ENCODE results near the gene RNF144B. TPM values are rescaled to one million over a fixed set of nuclear protein-coding genes. Genes with fewer than 3 reads are reported as not detected.

RNF144B gene
- total RNA-seq, 4 donors from 2014 or later = 67.3 to 143 (median 114) TPM

DNA sequence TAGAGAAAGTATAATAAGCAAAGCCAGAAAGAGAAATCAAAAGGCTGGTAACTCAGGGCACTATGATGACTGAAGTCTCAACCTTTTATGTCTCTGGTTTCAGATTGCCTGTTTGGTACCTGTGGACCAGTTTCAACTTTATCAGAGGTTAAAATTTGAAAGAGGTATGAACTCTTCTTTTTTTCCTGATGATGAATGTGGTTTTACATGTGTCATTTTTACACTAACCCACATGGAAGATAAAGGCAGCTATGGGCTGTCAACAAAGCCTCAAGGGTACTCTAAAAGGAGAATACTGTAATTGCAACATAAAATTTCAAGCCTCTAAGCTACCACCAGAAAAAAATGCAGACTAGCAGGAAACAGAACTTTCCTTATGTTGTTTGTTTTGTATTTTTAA is 52.4 kb downstream of the RNF144B start:
- H3K36me3 ChIP-seq = no peaks in the 10 kb centered on the region
- H3K27ac ChIP-seq = no peak overlapping the region
- no peaks in the 10 kb centered on the region for H3K9me3 ChIP-seq
- TF ChIP-seq, protein P1, sequence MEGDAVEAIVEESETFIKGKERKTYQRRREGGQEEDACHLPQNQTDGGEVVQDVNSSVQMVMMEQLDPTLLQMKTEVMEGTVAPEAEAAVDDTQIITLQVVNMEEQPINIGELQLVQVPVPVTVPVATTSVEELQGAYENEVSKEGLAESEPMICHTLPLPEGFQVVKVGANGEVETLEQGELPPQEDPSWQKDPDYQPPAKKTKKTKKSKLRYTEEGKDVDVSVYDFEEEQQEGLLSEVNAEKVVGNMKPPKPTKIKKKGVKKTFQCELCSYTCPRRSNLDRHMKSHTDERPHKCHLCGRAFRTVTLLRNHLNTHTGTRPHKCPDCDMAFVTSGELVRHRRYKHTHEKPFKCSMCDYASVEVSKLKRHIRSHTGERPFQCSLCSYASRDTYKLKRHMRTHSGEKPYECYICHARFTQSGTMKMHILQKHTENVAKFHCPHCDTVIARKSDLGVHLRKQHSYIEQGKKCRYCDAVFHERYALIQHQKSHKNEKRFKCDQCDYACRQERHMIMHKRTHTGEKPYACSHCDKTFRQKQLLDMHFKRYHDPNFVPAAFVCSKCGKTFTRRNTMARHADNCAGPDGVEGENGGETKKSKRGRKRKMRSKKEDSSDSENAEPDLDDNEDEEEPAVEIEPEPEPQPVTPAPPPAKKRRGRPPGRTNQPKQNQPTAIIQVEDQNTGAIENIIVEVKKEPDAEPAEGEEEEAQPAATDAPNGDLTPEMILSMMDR (IDR thresholded peaks at IDR 0.05) = no peak
- TF ChIP-seq POLR2A (IDR thresholded peaks at IDR 0.05) = no peak
- intact Hi-C loops (cut with DNase I) = loop anchor here (10.0 kb wide), 1 partner anchor 55 kb away; no protein-coding TSS in a partner anchor
- H3K4me1 ChIP-seq = peaks cover 25 to 39% of the 10 kb centered on the region in 2 donors
- H3K4me3 ChIP-seq (replicated peaks in 1 of 3) = no peak overlapping the region
- H3K27me3 ChIP-seq = no peaks in the 10 kb centered on the region
- DNase-seq = no peak

DNA sequence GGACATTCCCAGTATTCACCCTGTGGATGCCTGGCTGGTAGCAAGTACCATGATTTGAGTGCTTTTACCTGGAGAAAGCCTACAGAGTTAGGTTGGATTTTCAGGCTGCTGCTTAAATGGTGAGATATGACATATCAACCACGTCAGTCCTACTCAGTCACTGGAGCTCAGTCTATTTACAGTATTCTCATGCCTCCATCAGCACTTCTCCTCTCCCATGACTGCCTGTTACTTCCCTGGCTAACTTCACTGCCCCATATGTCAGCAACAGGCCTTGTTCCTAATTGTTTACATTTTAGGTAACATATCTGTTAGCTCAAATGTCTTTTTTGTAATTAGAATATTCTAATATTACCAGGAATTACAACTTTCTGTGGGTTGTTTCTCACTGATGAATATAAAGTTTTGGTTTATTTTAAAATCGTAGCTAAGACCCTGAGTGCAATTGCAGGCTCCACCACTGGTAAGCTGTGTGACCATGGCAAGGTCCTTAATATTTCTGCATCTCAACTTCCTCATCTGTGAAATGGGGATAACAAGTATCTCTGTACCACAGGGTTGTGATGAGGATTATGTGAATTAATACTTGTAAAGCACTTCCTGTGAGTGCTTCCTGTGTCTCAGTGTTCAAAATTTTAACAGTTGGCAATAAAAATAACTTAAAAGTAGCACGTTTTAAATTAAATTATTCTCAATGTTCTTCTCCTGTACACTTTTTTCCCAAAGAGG is 54.3 kb downstream of the RNF144B start:
- intact Hi-C loops (cut with DNase I) = no loop called here
- DNase-seq = no peak
- H3K27me3 ChIP-seq = no peaks in the 10 kb centered on the region

DNA sequence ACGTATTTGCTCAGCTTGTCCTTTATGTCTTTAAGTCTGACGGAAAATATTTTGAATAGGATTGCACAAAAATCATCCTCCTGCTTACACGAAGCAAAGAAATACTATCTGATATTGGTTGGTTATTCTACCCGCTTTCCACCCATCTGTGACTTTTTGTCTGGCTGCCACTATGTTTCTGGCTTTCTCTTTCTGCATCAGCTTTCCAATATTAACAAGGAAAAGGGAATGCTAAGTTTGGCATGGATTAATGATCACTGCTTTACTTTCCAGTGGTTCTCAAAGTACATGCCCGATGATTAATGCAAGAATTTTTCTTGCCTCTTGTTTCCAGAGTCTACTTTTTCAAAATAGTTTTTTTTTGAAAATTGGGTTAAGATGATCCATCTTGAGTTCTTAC is 57.0 kb downstream of the RNF144B start:
- Histone ChIP-seq H3K27me3 (no peaks in the 10 kb centered on the region), H3K27ac (peak overlapping the region; percentile 26 to 63 (median 61)), H3K4me1 (peaks cover 47 to 66% of the 10 kb centered on the region in 2 donors), H3K9me3 (no peaks in the 10 kb centered on the region), H3K4me3 (replicated peaks in 1 of 3) (no peak overlapping the region), H3K36me3 (no peaks in the 10 kb centered on the region)
- 55 to 68% methylated on average over 5 of the region's 5 CpGs for WGBS, 2 donors
- intact Hi-C loops (cut with DNase I) = no loop called here
- DNase-seq = no peak
- TF ChIP-seq POLR2A (IDR thresholded peaks at IDR 0.05) = no peak
- TF ChIP-seq, protein P1 (IDR thresholded peaks at IDR 0.05) = no peak

More for the DNA sequence above, 54.3 kb downstream of the RNF144B start:
- WGBS, 2 donors = 72 to 90% methylated on average over 3 of the region's 3 CpGs
- TF ChIP-seq, protein P1 (IDR thresholded peaks at IDR 0.05) = no peak
- TF ChIP-seq POLR2A (IDR thresholded peaks at IDR 0.05) = no peak
- Histone ChIP-seq H3K4me1 (peaks cover 38 to 49% of the 10 kb centered on the region in 2 donors), H3K27ac (no peak overlapping the region), H3K9me3 (no peaks in the 10 kb centered on the region), H3K4me3 (replicated peaks in 1 of 3) (no peak overlapping the region), H3K36me3 (no peaks in the 10 kb centered on the region)

DNA sequence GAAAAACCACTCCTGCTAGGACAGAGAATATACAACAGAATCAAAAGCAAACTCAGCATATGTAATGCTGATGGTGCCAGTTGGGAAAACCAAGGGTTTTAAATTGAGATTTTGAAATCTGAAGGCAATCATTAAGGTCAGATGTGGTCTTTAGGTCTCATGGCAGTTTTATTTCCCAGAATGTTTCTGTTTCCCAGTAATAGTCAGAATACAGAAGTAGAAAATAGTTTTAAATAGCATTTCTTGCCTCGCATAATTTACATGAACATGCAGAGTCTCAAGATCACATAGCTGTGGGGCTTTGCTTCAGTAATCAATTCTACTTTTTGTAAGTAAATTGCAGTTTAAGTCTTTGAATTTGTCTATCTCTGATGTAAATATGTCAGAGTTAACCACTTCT is 58.1 kb downstream of the RNF144B start:
- DNase-seq = no peak
- TF ChIP-seq POLR2A (IDR thresholded peaks at IDR 0.05) = no peak
- TF ChIP-seq, protein P1 (IDR thresholded peaks at IDR 0.05) = no peak
- Histone ChIP-seq H3K27ac (peak overlapping the region in 2 of 3 donors; percentile 61 to 63), H3K27me3 (no peaks in the 10 kb centered on the region), H3K9me3 (no peaks in the 10 kb centered on the region), H3K4me3 (replicated peaks in 1 of 3) (no peak overlapping the region), H3K36me3 (no peaks in the 10 kb centered on the region), H3K4me1 (peaks cover 49 to 57% of the 10 kb centered on the region in 2 donors)
- 89% methylated on average over 1 of the region's 1 CpG for WGBS, 2 donors
- intact Hi-C loops (cut with DNase I) = no loop called here

DNA sequence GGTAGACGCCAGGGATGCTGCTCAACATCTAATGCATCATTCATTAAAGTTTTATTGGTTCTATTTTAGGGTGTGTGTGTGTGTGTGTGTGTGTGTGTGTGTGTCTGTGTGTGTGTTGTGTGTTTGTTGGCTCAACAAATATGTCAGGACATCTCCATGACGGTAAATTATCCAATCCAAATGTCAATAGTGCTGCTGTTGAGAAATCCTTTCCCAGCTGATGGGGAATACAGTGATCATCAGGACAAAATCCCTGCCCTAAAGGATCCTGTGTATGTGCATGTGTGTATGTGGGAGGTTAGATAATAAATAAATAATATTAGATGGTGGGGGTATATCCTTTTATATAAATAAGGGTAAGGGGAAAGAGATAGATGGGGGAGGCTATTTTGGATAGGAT is 59.6 kb downstream of the RNF144B start:
- 93 to 98% methylated on average over 2 of the region's 2 CpGs for WGBS, 2 donors
- Histone ChIP-seq H3K4me1 (peaks cover 62 to 71% of the 10 kb centered on the region in 2 donors), H3K36me3 (no peaks in the 10 kb centered on the region), H3K27me3 (no peaks in the 10 kb centered on the region), H3K4me3 (replicated peaks in 1 of 3) (no peak overlapping the region), H3K27ac (no peak overlapping the region), H3K9me3 (no peaks in the 10 kb centered on the region)
- intact Hi-C loops (cut with DNase I) = no loop called here
- TF ChIP-seq, protein P1 (IDR thresholded peaks at IDR 0.05) = no peak
- TF ChIP-seq POLR2A (IDR thresholded peaks at IDR 0.05) = no peak
- no peak for DNase-seq

All from thyroid gland (tissue), 4 donors.